Measurements from ENCODE around the gene TUBG2.
A peak's percentile ranks its signal among the peaks of the same experiment; 100 is the strongest.

The TUBG2 gene

DNA sequence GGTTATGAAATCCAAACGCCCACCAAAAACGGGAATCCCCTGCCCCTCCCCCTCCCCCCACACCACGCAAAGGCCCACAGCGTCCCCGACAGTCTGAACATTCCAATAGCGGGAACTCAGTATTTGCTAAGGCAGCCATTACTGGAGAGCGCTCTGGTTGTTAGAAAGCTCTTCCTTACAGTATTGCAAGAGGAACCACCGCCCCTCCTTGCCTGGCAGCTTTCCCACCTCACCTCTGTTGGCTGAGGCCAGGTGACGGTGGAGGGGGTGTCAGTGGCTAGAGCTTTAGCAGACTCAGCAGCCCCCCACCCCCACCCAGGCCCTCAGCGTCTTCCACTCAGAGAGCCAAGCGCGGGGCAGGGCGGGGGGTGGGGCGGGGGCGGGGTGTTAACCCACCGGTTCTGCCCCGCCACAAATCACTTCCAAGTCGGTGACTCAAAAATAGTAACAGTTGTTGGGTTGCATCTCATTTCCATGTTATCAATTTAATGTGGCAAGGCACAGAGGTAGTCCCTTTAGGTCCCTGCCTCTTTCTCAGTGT is 19.9 kb downstream of the TUBG2 start:
- peak overlapping the region; percentile 46 for H3K27ac Mint-ChIP-seq
- no peaks in the 10 kb centered on the region for H3K9me3 Mint-ChIP-seq (ENCODE audit: low read depth)
- H3K27me3 Mint-ChIP-seq: peaks cover 14% of the 10 kb centered on the region
- peaks cover 61% of the 10 kb centered on the region for H3K4me1 Mint-ChIP-seq (ENCODE audit: low read depth)
- H3K4me3 Mint-ChIP-seq: peak overlapping the region; percentile 88
- H3K36me3 Mint-ChIP-seq: no peaks in the 10 kb centered on the region

DNA sequence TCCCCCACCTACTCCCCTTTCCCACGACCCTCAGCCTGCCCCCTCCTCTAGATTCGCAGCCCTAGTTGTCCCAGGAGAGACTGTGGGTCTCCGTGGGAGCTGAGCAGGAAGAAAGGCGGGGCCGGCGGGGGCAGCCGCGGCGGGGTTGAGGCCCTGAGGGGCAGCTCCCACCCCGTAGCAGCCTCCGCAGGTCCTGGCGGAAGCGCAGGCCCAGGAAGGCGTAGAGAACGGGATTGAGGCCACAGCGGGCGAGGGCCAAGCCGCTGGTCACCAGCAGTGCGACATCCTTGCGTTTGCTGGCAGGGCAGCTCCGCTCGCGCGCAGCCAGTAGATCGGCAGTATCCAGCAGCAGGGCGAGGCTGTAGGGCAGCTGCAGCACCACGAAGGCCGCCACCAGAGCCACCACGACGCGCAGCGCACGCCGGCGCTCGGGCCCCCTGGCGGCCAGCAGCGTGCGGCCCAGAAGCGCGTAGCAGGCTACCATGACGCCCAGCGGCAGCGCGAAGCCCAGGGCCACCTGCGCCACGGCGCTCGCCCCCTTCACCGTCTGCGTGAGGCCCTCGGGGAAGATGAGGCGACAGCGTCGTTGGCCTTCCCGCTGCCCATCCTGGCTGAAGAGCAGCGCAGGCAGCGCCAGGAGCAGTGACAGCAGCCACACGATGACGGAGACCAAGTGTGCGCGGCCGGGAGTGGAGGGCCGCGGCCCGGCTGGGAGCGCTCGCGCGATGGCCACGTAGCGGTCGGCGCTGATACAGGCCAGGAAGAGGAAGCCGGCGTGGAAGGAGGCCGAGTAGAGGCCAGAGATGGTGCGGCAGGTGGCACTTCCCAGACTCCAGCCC is 20.6 kb downstream of the TUBG2 start:
- Mint-ChIP-seq H3K36me3 (no peaks in the 10 kb centered on the region), H3K4me1 (ENCODE audit: low read depth) (peaks cover 55% of the 10 kb centered on the region), H3K9me3 (ENCODE audit: low read depth) (no peaks in the 10 kb centered on the region), H3K27ac (no peak overlapping the region), H3K27me3 (peaks cover 12% of the 10 kb centered on the region), H3K4me3 (peak overlapping the region; percentile 88)

DNA sequence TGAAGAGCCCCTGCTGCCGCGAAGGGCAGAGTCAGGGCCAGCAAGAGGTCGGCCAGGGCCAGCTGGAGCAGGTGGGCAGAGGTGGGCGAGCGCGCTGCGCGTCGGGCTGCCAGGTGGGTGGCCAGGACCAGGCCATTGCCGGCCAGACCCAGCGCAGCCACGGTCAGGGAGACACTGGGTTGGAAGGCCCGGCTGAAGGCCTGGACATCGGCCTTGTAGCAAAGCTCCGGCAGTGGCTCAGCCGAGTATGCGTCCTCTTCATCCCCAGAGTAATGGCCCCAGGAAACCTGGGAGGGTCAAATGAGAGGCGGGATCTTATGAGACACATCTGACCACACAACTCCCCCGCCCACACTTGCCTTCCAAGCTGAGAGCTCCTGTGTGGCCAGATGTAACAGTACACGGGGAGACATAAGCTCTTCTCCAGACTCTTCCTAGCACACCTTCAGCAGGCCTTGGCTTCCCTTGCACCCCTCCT is 21.3 kb downstream of the TUBG2 start:
- peak overlapping the region; percentile 70 for H3K4me3 Mint-ChIP-seq
- peaks cover 10% of the 10 kb centered on the region for H3K27me3 Mint-ChIP-seq
- H3K4me1 Mint-ChIP-seq (ENCODE audit: low read depth): peaks cover 52% of the 10 kb centered on the region
- H3K9me3 Mint-ChIP-seq (ENCODE audit: low read depth): no peaks in the 10 kb centered on the region
- H3K36me3 Mint-ChIP-seq: no peaks in the 10 kb centered on the region
- no peak overlapping the region for H3K27ac Mint-ChIP-seq

DNA sequence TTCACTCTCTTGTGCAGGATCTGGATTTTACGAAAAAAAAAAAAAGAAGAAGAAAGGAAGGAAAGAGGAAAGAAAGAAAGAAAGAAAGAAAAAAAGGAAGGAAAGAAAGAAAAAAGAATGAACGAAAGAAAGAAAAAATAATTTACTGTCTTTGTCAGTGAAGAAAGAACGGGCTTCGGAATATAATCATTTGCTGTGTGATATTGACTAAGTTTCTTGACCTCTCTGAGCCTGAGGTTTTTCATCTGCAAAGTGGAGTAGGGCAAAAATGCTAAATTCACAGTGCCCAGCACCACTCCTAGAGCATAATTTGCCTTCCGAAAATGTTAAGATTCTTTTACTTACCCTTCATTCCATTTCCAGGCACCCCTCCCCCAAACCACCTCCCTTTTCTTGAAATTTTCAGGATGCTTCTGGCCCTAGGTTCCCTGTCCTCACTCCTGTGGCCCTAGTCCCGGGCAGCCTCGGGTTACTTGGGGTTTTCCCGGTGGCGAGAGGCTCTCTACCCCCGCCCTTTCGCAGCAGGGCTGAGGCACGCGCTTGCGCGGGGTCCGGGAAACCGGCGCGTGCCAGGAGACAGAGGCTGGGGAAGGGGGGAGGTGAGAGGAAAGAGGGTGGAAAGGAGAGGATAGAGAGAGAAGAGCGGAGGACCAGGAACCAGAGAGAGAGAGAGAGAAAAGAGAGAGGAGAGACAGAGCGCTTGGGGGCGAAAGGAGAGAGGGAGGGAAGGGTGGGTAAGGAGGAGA is 23.1 kb downstream of the TUBG2 start, which contains the start of gene CNTNAP1:
Gene CNTNAP1 (plus strand): TSS at position 556 of the 746 bp plus-strand sequence. CDS start 299 bp downstream, outside the sequence.
- H3K27ac Mint-ChIP-seq: no peak within 1 kb of the TSS
- no peaks in the 10 kb centered on the region for H3K9me3 Mint-ChIP-seq (ENCODE audit: low read depth)
- H3K4me1 Mint-ChIP-seq (ENCODE audit: low read depth): peaks cover 46% of the 10 kb centered on the region
- H3K27me3 Mint-ChIP-seq: peaks cover 10% of the 10 kb centered on the region
- H3K4me3 Mint-ChIP-seq: peak within 1 kb of the TSS; percentile 74
- H3K36me3 Mint-ChIP-seq: no peaks in the 10 kb centered on the region

DNA sequence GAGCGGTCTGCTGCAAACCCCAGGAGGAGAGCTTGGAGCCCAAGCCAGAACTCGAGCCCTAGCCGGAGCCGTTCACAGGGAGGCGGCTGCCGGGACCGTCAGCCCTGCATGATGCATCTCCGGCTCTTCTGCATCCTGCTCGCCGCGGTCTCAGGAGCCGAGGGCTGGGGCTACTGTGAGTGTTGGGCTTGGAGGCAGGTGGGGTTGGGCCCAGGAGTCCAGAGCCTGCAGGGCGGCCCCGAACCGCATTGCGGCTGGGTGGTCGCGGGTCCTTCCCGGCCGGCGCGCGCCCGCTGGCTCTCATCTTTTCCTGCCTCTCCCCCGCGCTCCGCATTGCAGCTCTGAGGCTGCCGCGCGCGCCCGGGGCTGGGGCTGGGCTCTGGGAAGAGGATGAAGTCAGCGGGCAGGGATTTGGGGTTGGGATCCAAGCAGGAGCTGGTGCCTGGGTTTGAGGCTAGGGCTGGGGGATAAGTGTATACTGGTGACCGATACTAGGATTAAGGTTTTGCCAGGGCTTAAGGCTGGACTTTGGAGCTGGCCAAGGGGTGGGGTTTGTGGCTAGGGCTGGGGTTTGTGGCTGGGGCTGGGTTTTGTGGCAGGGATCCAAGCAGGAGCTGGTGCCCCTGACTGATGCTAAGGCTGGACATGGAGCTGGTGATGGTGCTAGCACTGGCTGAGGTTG is 23.8 kb downstream of the TUBG2 start:
- H3K27ac Mint-ChIP-seq: no peak overlapping the region
- no peaks in the 10 kb centered on the region for H3K36me3 Mint-ChIP-seq
- no peaks in the 10 kb centered on the region for H3K9me3 Mint-ChIP-seq (ENCODE audit: low read depth)
- peak overlapping the region; percentile 74 for H3K4me3 Mint-ChIP-seq
- H3K27me3 Mint-ChIP-seq: peaks cover 10% of the 10 kb centered on the region
- peaks cover 39% of the 10 kb centered on the region for H3K4me1 Mint-ChIP-seq (ENCODE audit: low read depth)

DNA sequence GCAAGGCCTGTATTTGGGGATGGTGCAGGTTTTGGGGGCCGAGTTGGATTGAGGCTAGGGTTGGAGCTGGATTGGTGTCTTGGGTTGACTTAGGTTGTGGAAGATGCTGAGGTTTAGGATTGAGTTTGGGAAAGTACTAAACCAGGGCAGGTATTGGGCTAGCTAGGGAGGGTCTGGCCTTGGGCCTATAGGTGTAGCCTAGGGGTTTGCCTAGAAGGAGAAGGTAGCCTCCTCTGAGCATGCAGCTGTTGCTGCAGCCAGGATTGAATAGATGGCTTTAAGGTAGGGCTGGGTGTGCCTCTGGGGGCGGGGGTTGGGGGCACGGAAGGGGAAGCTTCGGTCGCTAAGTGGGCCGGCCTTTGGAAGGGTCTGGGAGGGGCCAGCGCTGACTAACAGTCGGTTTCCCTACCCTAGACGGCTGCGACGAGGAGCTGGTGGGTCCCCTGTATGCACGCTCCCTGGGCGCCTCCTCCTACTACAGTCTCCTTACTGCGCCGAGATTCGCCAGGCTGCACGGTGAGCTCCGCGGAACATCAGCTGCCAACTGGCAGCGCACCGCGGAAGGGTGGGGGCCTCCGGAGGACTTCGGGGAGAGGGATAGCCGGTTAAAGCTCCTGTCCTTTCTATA is 24.4 kb downstream of the TUBG2 start:
- Mint-ChIP-seq H3K4me3 (peak overlapping the region; percentile 40), H3K4me1 (ENCODE audit: low read depth) (peaks cover 36% of the 10 kb centered on the region), H3K9me3 (ENCODE audit: low read depth) (no peaks in the 10 kb centered on the region), H3K27me3 (peaks cover 10% of the 10 kb centered on the region), H3K36me3 (no peaks in the 10 kb centered on the region), H3K27ac (no peak overlapping the region)

DNA sequence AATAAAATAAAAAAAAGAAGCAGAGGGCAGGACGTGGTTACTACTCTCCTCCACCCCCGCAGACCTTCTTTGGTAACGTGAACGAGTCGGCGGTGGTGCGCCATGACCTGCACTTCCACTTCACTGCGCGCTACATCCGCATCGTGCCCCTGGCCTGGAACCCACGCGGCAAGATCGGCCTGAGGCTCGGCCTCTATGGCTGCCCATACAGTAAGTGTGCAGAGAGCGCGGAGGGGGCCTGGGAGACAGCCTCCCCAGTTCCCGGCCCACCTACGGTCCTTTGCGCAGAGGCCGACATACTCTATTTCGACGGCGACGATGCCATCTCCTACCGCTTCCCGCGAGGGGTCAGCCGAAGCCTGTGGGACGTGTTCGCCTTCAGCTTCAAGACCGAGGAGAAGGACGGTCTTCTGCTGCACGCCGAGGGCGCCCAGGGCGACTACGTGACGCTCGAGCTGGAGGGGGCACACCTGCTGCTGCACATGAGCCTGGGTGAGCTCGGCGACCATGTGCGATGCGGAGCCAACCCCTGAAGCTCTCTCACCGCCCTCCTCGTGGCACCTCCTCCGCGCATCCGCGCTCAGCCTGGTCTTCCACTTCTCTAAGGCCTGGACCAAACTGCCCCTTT is 26.0 kb downstream of the TUBG2 start:
- H3K27ac Mint-ChIP-seq: no peak overlapping the region
- no peaks in the 10 kb centered on the region for H3K9me3 Mint-ChIP-seq (ENCODE audit: low read depth)
- no peak overlapping the region for H3K4me3 Mint-ChIP-seq

DNA sequence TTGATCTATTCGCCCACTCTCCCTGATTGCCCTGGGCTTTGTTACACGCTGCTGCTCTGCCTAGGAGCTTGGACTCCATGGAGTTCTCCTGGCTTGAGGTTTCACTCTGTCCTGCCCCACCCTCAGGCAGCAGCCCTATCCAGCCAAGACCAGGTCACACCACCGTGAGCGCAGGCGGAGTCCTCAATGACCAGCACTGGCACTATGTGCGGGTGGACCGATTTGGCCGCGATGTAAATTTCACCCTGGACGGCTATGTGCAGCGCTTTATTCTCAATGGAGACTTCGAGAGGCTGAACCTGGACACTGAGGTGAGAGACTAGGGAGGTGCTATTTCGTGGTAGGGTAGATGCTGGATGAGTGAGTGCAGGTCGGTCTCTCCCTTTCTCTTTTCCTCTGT is 26.7 kb downstream of the TUBG2 start:
- no peaks in the 10 kb centered on the region for H3K9me3 Mint-ChIP-seq (ENCODE audit: low read depth)
- no peak overlapping the region for H3K4me3 Mint-ChIP-seq
- peaks cover 6% of the 10 kb centered on the region for H3K27me3 Mint-ChIP-seq
- no peak overlapping the region for H3K27ac Mint-ChIP-seq
- peaks cover 24% of the 10 kb centered on the region for H3K4me1 Mint-ChIP-seq (ENCODE audit: low read depth)
- no peaks in the 10 kb centered on the region for H3K36me3 Mint-ChIP-seq

More for the DNA sequence above, 26.0 kb downstream of the TUBG2 start:
- Mint-ChIP-seq H3K36me3 (no peaks in the 10 kb centered on the region), H3K27me3 (peaks cover 8% of the 10 kb centered on the region), H3K4me1 (ENCODE audit: low read depth) (peaks cover 28% of the 10 kb centered on the region)

DNA sequence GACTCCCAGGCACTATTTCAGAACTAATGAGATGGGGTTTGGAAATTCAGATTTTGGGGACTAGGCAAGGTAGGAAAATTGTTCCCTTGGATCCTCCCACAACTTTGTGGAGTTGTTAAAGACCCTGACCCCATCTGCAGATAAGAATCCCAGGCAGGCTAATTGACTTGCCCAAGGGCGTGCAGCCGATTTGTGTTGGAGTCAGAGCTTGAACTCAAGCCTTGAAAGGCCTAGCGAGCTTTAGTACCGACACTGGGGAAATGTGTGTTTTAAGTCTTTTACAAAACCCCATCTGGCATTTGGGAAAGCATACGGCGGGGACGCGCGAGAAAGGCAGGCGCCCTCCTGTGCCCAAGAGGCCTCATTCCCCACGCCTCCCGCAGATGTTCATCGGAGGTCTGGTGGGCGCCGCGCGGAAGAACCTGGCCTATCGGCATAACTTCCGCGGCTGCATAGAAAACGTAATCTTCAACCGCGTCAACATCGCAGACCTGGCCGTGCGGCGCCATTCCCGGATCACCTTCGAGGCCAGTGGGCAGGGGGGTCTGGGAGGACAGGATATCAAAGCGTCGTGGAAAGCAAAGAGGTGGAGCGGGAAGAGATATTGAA is 27.5 kb downstream of the TUBG2 start:
- H3K4me1 Mint-ChIP-seq (ENCODE audit: low read depth): peaks cover 19% of the 10 kb centered on the region
- H3K27ac Mint-ChIP-seq: no peak overlapping the region
- no peaks in the 10 kb centered on the region for H3K9me3 Mint-ChIP-seq (ENCODE audit: low read depth)
- H3K27me3 Mint-ChIP-seq: peaks cover 3% of the 10 kb centered on the region
- H3K4me3 Mint-ChIP-seq: no peak overlapping the region
- no peaks in the 10 kb centered on the region for H3K36me3 Mint-ChIP-seq

DNA sequence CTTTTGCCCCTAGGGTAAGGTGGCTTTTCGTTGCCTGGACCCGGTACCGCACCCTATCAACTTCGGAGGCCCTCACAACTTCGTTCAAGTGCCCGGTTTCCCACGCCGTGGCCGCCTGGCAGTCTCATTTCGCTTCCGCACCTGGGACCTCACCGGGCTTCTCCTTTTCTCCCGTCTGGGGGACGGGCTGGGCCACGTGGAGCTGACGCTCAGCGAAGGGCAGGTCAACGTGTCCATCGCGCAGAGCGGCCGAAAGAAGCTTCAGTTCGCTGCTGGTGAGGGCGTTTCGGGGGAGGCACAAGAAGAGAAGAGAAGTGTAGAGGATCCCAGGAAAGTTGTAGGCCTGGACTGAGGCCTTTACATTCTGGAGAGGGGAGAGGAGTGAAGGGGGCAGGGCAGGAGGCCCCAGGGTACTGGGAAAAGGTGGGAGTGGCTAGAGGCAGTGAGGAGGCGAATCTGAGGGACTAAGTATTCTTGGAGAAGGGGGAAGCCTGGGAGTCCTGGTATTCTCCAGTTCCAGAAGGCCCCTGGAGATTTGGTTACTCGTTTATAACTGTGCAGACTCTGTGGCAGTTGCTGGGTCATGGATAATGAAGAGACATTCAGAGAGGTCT is 28.7 kb downstream of the TUBG2 start:
- Mint-ChIP-seq H3K4me1 (ENCODE audit: low read depth) (peaks cover 9% of the 10 kb centered on the region), H3K27ac (no peak overlapping the region), H3K4me3 (no peak overlapping the region), H3K36me3 (no peaks in the 10 kb centered on the region), H3K27me3 (no peaks in the 10 kb centered on the region), H3K9me3 (ENCODE audit: low read depth) (no peaks in the 10 kb centered on the region)

DNA sequence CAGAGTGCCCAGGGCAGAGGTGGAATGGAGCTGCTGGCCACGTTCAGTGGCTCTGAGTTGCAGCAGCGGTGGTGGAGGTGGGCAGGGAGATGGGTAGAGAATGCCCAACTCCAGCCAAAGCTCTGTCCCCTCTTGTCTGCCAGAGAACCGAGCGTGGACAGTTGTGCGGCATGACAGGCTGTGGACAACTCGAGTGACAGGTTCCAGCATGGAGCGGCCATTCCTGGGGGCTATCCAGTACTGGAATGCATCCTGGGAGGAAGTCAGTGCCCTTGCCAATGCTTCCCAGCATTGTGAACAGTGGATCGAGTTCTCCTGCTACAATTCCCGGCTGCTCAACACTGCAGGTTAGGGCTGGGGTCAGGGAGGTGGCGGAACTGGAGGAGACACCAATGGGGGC is 31.5 kb downstream of the TUBG2 start:
- H3K4me1 Mint-ChIP-seq (ENCODE audit: low read depth): no peaks in the 10 kb centered on the region
- no peak overlapping the region for H3K4me3 Mint-ChIP-seq
- H3K27ac Mint-ChIP-seq: no peak overlapping the region
- H3K9me3 Mint-ChIP-seq (ENCODE audit: low read depth): no peaks in the 10 kb centered on the region
- H3K36me3 Mint-ChIP-seq: no peaks in the 10 kb centered on the region
- no peaks in the 10 kb centered on the region for H3K27me3 Mint-ChIP-seq

DNA sequence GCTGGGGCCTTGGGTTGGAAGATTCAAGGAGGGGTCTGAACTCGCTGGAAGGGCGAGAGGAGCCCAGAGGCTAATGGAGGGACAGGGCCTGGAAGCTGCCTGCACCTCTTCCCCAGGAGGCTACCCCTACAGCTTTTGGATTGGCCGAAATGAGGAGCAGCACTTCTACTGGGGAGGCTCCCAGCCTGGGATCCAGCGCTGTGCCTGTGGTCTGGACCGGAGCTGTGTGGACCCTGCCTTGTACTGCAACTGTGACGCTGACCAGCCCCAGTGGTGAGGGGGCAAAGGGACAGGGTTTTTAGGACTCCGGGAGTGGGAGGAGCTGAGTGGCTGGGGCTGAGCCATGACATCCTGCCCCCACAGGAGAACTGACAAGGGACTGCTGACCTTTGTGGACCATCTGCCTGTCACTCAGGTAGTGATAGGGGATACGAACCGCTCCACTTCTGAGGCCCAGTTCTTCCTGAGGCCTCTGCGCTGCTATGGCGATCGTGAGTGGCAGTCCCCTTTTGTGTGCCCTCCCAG is 32.0 kb downstream of the TUBG2 start:
- Mint-ChIP-seq H3K36me3 (peaks cover 2% of the 10 kb centered on the region), H3K27ac (no peak overlapping the region), H3K27me3 (no peaks in the 10 kb centered on the region), H3K4me3 (no peak overlapping the region), H3K4me1 (ENCODE audit: low read depth) (no peaks in the 10 kb centered on the region), H3K9me3 (ENCODE audit: low read depth) (no peaks in the 10 kb centered on the region)

DNA sequence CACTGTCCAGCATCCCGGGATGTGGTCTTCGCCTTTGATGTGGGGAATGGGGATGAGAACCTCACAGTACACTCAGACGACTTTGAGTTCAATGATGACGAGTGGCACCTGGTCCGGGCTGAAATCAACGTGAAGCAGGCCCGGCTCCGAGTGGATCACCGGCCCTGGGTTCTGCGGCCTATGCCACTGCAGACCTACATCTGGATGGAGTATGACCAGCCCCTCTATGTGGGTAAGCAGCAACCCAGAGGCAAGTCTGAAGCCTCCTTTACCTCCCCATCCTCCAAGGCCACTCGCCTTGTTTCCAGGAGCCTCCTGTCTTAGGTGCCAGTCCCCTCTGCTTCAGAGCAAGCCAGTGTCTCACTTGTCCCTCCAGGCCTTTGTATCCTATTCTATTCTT is 33.4 kb downstream of the TUBG2 start:
- Mint-ChIP-seq H3K27me3 (no peaks in the 10 kb centered on the region), H3K27ac (no peak overlapping the region), H3K4me1 (ENCODE audit: low read depth) (no peaks in the 10 kb centered on the region), H3K36me3 (peaks cover 2% of the 10 kb centered on the region), H3K9me3 (ENCODE audit: low read depth) (no peaks in the 10 kb centered on the region), H3K4me3 (no peak overlapping the region)

Measured in activated naive CD8-positive, alpha-beta T cell (primary cell).